CMK (cell line): ENCODE measurements around the gene CLSTN3.

Source experiments
- DNase-seq: peaks from one replicate; pipeline ENCODE4 v3.0.0-alpha.2; 2010; ENCODE audit warnings: low read depth

Gene CLSTN3

GRCh38 chr12:7190268-7191055 is 60.3 kb downstream of the CLSTN3 start:
- DNase-seq, result no peak

DNA sequence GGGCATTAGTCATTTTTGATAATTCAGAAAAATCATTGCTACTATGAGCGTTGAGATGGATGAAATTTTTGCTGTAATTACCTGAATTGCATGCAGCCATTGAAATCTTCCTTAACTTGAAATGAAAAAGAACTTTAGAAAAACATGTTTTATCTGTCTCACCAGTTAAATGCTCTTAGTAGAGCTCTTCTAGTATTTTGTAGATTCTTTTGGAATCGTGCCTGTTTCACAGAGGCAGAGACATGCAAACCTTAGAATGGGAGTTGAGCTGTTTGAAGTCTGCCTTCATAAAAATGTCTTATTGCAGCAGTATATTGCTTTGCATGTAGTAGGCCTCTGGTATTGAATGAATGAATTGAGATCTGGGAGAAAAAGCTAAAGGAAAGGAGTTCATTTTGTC is 63.5 kb downstream of the CLSTN3 start:
- DNase-seq, result no peak

DNA sequence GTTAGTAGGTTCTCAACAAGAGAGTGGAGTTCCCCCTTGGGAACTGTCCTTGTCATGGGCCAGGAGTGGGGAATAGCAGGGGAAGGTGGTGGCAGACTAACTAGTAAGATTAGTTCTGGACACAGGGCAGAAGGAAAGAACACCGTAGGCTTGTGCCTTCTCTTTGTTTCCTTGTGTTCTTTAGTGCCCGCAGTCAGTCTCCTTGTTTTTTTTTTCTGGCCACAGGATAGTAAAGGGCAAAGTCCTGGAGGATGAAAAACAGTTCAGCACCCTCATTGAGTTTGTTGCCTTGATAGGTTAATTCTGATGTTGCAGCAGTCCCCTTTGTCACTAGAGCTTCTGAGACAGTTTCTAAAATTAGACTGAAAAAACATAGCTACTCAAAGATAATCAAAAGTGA is 67.7 kb downstream of the CLSTN3 start:
- no peak for DNase-seq

GRCh38 chr12:7203109-7203508 is 72.9 kb downstream of the CLSTN3 start:
- DNase-seq, result no peak

DNA sequence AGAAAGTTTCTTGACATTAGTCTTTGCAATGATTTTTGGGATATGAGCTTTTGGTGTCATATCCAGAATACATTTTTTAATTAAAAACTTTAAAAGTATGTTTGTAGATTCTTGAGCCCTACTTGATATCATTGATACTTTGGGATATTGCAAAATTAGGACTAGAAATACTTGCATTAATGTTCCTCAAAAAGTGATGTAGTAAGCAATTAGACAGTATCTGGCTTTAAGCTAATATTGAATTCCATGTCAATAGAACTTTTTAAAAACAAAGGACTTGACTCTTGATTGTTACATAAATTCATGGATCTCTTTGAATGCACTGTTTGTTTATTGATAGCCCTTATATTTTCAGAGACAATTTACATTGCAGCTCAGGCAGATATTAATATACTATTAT is 74.9 kb downstream of the CLSTN3 start:
- no peak for DNase-seq

GRCh38 chr12:7206691-7207090 is 76.5 kb downstream of the CLSTN3 start:
- DNase-seq, result no peak

GRCh38 chr12:7207866-7208625 is 77.9 kb downstream of the CLSTN3 start:
- no peak for DNase-seq
